ENCODE results near the gene RASL12.

The RASL12 gene

GRCh38 chr15:65092911-65093792 lies 25.4 kb upstream of the RASL12 start:
- no peak for DNase-seq

- DNase-seq: no peak
Measured at GRCh38 chr15:65091946-65092770, 24.4 kb upstream of the RASL12 start.

- no peak for DNase-seq
Measured at GRCh38 chr15:65089206-65089824, 21.5 kb upstream of the RASL12 start.

- no peak for DNase-seq
Measured at GRCh38 chr15:65088643-65089021, 20.8 kb upstream of the RASL12 start.

GRCh38 chr15:65087873-65088642 lies 20.3 kb upstream of the RASL12 start:
- DNase-seq: no peak

- no peak for DNase-seq
Measured at GRCh38 chr15:65087411-65087810, 19.6 kb upstream of the RASL12 start.

- DNase-seq: no peak
Measured at GRCh38 chr15:65086680-65087111, 18.9 kb upstream of the RASL12 start.

- no peak for DNase-seq
Measured at GRCh38 chr15:65085990-65086679, 18.3 kb upstream of the RASL12 start.

- no peak for DNase-seq
Measured at GRCh38 chr15:65085207-65085753, 17.5 kb upstream of the RASL12 start.

GRCh38 chr15:65084500-65085206 lies 16.9 kb upstream of the RASL12 start:
- no peak for DNase-seq

GRCh38 chr15:65083262-65083701 lies 15.5 kb upstream of the RASL12 start:
- DNase-seq: no peak

GRCh38 chr15:65082303-65082953 lies 14.6 kb upstream of the RASL12 start:
- DNase-seq: no peak

- peak in 1 of 2 experiments; percentile 48 for DNase-seq
Measured at GRCh38 chr15:65081758-65082157, 14.0 kb upstream of the RASL12 start.

- DNase-seq: no peak
Measured at GRCh38 chr15:65081270-65081669, 13.5 kb upstream of the RASL12 start.

- DNase-seq: no peak
Measured at GRCh38 chr15:65079580-65079979, 11.8 kb upstream of the RASL12 start.

GRCh38 chr15:65077981-65078352 lies 10.2 kb upstream of the RASL12 start:
- DNase-seq: peak; percentile 38 to 58

- DNase-seq: no peak
Measured at GRCh38 chr15:65077291-65077980, 9.6 kb upstream of the RASL12 start.

GRCh38 chr15:65076486-65077290 lies 8.9 kb upstream of the RASL12 start, which contains the start of gene KBTBD13:
Gene KBTBD13, plus strand, starts transcription at chr15:65076746. Its CDS starts 70 bp downstream, at chr15:65076816.
- DNase-seq: no peak

Data from stimulated activated CD4-positive, alpha-beta T cell treated with anti-CD3 and anti-CD28 coated beads, Interleukin-4, amount 100 ng/mL, for 4 hours (primary cell).